GM19397 (cell line): Measurements from ENCODE around the gene PLXNC1.

Experiments used
- ATAC-seq: cut with Tn5 transposase; IDR thresholded peaks from one replicate; pipeline ENCODE4 v1.9.1; 2021; ENCODE audit warnings: mild to moderate bottlenecking, moderate library complexity; ENCODE audit not compliant: unreplicated experiment

PLXNC1 gene

GRCh38 chr12:94157181-94157580 lies 8.8 kb downstream of the PLXNC1 start:
- ATAC-seq, result no peak

- peak; percentile 68 for ATAC-seq
These were observed 9.6 kb downstream of the PLXNC1 start for GRCh38 chr12:94157981-94158411.

GRCh38 chr12:94158666-94159065 lies 10.3 kb downstream of the PLXNC1 start:
- no peak for ATAC-seq

- ATAC-seq, result no peak
These were observed 13.7 kb downstream of the PLXNC1 start for GRCh38 chr12:94162108-94162507.

- no peak for ATAC-seq
These were observed 15.5 kb downstream of the PLXNC1 start for GRCh38 chr12:94163850-94164249.

GRCh38 chr12:94165138-94165537 lies 16.8 kb downstream of the PLXNC1 start:
- ATAC-seq, result no peak

- no peak for ATAC-seq
These were observed 17.4 kb downstream of the PLXNC1 start for GRCh38 chr12:94165670-94166364.

GRCh38 chr12:94167071-94167755 lies 18.8 kb downstream of the PLXNC1 start:
- no peak for ATAC-seq

- no peak for ATAC-seq
These were observed 19.5 kb downstream of the PLXNC1 start for GRCh38 chr12:94167756-94168416.

GRCh38 chr12:94169495-94169894 lies 21.1 kb downstream of the PLXNC1 start:
- ATAC-seq, result no peak

- ATAC-seq, result no peak
These were observed 21.8 kb downstream of the PLXNC1 start for GRCh38 chr12:94169966-94170689.

GRCh38 chr12:94170690-94171594 lies 22.6 kb downstream of the PLXNC1 start:
- ATAC-seq, result no peak

GRCh38 chr12:94171595-94171930 lies 23.2 kb downstream of the PLXNC1 start:
- ATAC-seq, result no peak

- ATAC-seq, result no peak
These were observed 23.7 kb downstream of the PLXNC1 start for GRCh38 chr12:94172031-94172430.

GRCh38 chr12:94172973-94173372 lies 24.6 kb downstream of the PLXNC1 start:
- ATAC-seq, result no peak

- peak; percentile 67 for ATAC-seq
These were observed 25.4 kb downstream of the PLXNC1 start for GRCh38 chr12:94173660-94174265.

- ATAC-seq, result no peak
These were observed 26.2 kb downstream of the PLXNC1 start for GRCh38 chr12:94174576-94174975.

GRCh38 chr12:94175763-94176668 lies 27.6 kb downstream of the PLXNC1 start:
- no peak for ATAC-seq

- ATAC-seq, result no peak
These were observed 29.7 kb downstream of the PLXNC1 start for GRCh38 chr12:94178054-94178453.
